Activated T-helper 2 cell treated with anti-CD3 and anti-CD28 coated beads, Interferon-gamma antibody, Interleukin-2, Interleukin-4, amounts not matched to agents 10 μg/mL and 5 μg/mL and 100 μg/mL, durations not matched to agents 14 hours and 24 hours and 36 hours (primary cell): Measurements from ENCODE around the gene P2RY14. TPM values are rescaled to one million over a fixed set of nuclear protein-coding genes. Genes with fewer than 3 reads are reported as not detected.
"Not testable (repeated sequence)": the region's sequence is repeated elsewhere in the genome, so short reads cannot be mapped to it uniquely, and the experiment has no call there.

Experiments used
- DNase-seq: peaks from one replicate; pipeline ENCODE4 v3.0.0; 2021; ENCODE audit warnings: low spot score
- H3K27ac Mint-ChIP-seq: one replicate; pipeline ENCODE4 v1.8.0; 2021; ENCODE audit warnings: mixed read lengths
- H3K27me3 Mint-ChIP-seq: one replicate; pipeline ENCODE4 v1.8.0; 2021; ENCODE audit warnings: low read depth, mixed read lengths
- H3K36me3 Mint-ChIP-seq: one replicate; pipeline ENCODE4 v1.8.0; 2021; ENCODE audit warnings: low read depth, mixed read lengths
- H3K4me1 Mint-ChIP-seq: one replicate; pipeline ENCODE4 v1.8.0; 2021; ENCODE audit warnings: low read depth, mixed read lengths
- H3K4me3 Mint-ChIP-seq: one replicate; pipeline ENCODE4 v1.8.0; 2021; ENCODE audit warnings: low read depth, mild to moderate bottlenecking, moderate library complexity, mixed read lengths
- H3K9me3 Mint-ChIP-seq: one replicate; pipeline ENCODE4 v1.8.0; 2021; ENCODE audit warnings: mixed read lengths
- intact Hi-C: fragments of 100-400 bp; cut with micrococcal nuclease; formaldehyde crosslinking; loops from one replicate; pipeline ENCODE4 v1.15.1; 2023
- total RNA-seq: library from RNA; stranded (reverse); gene quantifications from 2 replicates; pipeline ENCODE4 v1.2.3, GENCODE V29; 2022

P2RY14 gene
- total RNA-seq, 1 donor from 2014 or later, result 0.18 TPM

GRCh38 chr3:151182349-151183079 lies 95.8 kb downstream of the P2RY14 start:
- H3K27ac Mint-ChIP-seq, result peak overlapping the region; percentile 4
- H3K9me3 Mint-ChIP-seq, result no peaks in the 10 kb centered on the region
- H3K27me3 Mint-ChIP-seq, result no peaks in the 10 kb centered on the region
- intact Hi-C loops, result loop anchor here (1.0 kb wide), 1 partner anchor 11 kb away; no protein-coding TSS in a partner anchor
- peaks cover 3% of the 10 kb centered on the region for H3K36me3 Mint-ChIP-seq
- no peak overlapping the region for H3K4me3 Mint-ChIP-seq
- no peak for DNase-seq
- H3K4me1 Mint-ChIP-seq, result peaks cover 41% of the 10 kb centered on the region

DNA sequence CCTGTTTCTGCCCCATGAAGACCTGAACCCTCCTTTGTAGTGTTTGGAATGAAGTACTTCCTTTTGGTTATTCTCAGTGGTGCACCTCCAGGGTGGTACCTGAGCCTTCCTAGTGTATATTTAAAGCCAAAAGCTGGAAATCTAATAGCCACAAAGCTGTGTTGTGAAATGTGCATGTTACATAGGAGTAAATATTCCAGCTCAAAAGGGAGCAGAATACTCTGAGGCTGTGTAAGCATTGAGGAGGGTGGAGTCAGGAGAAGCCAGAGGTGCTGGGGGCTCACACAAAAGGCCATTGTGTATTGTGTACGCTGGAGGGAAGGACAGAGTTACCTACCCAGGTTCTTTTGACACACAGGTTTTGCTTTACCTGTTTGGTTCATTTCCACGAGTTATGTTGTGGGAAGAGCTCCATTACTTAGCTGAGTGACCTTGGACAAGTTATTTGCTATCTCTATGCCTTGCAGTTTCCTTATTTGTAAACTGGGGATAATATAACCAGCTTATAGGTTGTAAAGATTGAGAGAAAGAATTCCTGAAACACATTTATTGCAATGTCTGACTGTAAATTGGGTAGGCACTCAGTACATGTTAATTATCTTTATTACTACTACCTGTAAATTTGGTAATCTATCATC lies 100.0 kb downstream of the P2RY14 start:
- Mint-ChIP-seq H3K9me3 (no peaks in the 10 kb centered on the region), H3K27me3 (no peaks in the 10 kb centered on the region), H3K4me1 (peaks cover 23% of the 10 kb centered on the region), H3K27ac (no peak overlapping the region), H3K4me3 (no peak overlapping the region), H3K36me3 (no peaks in the 10 kb centered on the region)
- DNase-seq, result no peak
- intact Hi-C loops, result no loop called here

- DNase-seq, result no peak
- Mint-ChIP-seq H3K9me3 (no peaks in the 10 kb centered on the region), H3K4me1 (peaks cover 30% of the 10 kb centered on the region), H3K27me3 (no peaks in the 10 kb centered on the region), H3K27ac (no peak overlapping the region), H3K4me3 (no peak overlapping the region), H3K36me3 (no peaks in the 10 kb centered on the region)
- intact Hi-C loops, result no loop called here
Observed at GRCh38 chr3:151175952-151176351, 102.4 kb downstream of the P2RY14 start.

DNA sequence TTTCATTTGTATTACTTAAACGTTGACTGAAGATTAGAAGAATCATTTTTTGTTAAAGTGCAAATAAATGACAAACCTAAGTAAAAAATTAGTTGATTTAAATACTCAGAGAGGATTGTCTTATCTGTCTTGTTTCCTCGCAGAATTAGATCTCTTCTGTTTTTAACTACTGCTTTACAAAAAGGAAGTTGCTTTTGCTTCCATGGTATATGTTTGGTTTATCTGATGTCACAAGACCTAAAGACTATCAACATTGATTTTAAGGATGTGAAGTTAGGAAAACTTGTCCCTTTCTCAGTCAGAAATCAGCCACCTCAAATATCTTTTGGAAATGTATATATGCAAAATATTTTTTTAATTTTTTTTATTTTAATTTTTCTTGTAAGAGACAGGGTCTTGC lies 104.0 kb downstream of the P2RY14 start:
- no peak for DNase-seq
- H3K36me3 Mint-ChIP-seq, result no peaks in the 10 kb centered on the region
- no peak overlapping the region for H3K27ac Mint-ChIP-seq
- H3K4me3 Mint-ChIP-seq, result no peak overlapping the region
- intact Hi-C loops, result no loop called here
- H3K27me3 Mint-ChIP-seq, result no peaks in the 10 kb centered on the region
- peaks cover 41% of the 10 kb centered on the region for H3K4me1 Mint-ChIP-seq
- no peaks in the 10 kb centered on the region for H3K9me3 Mint-ChIP-seq

DNA sequence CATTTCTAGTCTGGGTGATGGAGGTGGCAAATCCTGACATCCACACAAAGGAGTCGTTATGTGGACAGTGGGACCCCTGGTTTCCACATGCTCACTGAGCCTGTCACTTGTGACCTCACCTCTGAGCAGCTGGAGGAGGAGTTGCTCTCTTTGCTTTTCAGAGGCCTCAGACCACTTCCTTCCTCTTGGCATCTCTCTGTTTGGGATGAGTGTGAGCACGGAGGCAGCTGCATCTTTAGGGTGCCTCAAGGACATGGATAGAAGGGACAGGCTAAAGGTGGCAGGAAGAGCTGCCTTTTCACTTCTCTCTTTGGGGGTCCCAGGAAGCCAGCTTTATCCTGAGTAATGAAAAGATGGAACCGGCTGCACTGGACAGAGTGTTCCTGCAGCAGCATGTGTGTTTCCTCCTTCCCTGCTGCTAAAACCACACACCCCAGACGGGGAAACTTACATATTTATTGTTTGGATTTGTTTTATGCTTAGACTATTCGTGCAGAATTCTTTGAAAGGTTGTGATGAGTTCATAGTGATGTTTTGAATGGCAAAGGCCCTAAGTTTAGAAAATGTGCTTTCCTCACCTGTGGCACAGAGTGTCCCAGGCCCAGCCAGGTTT lies 107.1 kb downstream of the P2RY14 start:
- no peaks in the 10 kb centered on the region for H3K36me3 Mint-ChIP-seq
- H3K4me1 Mint-ChIP-seq, result peaks cover 51% of the 10 kb centered on the region
- intact Hi-C loops, result loop anchor here (1.0 kb wide), 2 partner anchors 12 to 28 kb away; no protein-coding TSS in a partner anchor
- no peaks in the 10 kb centered on the region for H3K27me3 Mint-ChIP-seq
- no peaks in the 10 kb centered on the region for H3K9me3 Mint-ChIP-seq
- peak overlapping the region; percentile 74 for H3K27ac Mint-ChIP-seq
- DNase-seq, result peak; percentile 41
- H3K4me3 Mint-ChIP-seq, result peak overlapping the region; percentile 26

- Mint-ChIP-seq H3K4me1 (peaks cover 52% of the 10 kb centered on the region), H3K27ac (peak overlapping the region; percentile 74)
- not testable (repeated sequence) for H3K27me3 Mint-ChIP-seq, H3K4me3 Mint-ChIP-seq, DNase-seq, H3K36me3 Mint-ChIP-seq, H3K9me3 Mint-ChIP-seq
- intact Hi-C loops, result loop anchor here (2.0 to 5.0 kb wide), 3 partner anchors 147 to 727 kb away; partner anchors contain the start of gene GPR87
Observed at GRCh38 chr3:151169948-151170679, 108.2 kb downstream of the P2RY14 start.

GRCh38 chr3:151169262-151169947 lies 108.9 kb downstream of the P2RY14 start:
- no peaks in the 10 kb centered on the region for H3K36me3 Mint-ChIP-seq
- H3K4me3 Mint-ChIP-seq, result no peak overlapping the region
- intact Hi-C loops, result loop anchor here (2.0 to 5.0 kb wide), 3 partner anchors 147 to 728 kb away; partner anchors contain the start of gene GPR87
- no peaks in the 10 kb centered on the region for H3K9me3 Mint-ChIP-seq
- H3K27me3 Mint-ChIP-seq, result no peaks in the 10 kb centered on the region
- peaks cover 51% of the 10 kb centered on the region for H3K4me1 Mint-ChIP-seq
- H3K27ac Mint-ChIP-seq, result peak overlapping the region; percentile 74
- no peak for DNase-seq

DNA sequence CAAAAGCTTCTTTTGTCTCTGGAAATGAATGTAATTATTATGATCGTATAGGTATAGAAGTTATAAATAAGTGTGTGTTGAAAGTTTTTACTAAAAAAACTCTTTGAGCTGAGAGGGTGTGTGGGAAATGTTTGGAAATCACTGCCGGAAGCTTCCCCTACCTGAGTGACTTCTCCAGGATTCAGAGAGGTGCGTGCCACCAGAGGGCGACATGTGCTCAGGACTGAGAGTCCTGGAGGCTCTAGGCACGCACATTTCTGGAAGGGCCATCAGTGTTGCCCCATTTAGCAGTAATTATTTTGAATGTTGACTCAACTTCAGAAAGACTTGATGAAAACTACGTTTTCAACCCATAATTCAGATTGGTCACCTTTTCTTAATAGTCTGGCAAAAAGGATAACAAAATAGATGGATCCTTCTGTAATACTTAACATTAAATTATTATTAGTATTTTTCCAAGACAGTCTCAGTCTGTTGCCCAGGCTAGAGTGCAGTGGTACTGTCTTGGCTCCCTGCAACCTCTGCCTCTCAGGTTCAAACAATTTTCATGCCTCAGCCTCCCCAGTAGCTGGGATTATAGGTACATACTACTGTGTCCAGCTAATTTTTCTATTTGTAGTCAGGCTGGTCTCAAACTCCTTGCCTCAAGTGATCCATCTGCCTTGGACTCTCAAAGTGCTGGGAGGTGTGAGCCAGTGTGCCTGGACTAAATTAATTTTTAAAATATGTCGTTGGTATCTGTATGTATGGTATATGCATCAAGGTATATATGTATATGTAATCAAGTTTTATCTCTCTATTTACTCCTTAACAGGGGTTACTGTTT lies 109.9 kb downstream of the P2RY14 start:
- Mint-ChIP-seq H3K27me3 (no peaks in the 10 kb centered on the region), H3K4me1 (peaks cover 43% of the 10 kb centered on the region), H3K9me3 (no peaks in the 10 kb centered on the region), H3K36me3 (no peaks in the 10 kb centered on the region), H3K4me3 (no peak overlapping the region), H3K27ac (no peak overlapping the region)
- intact Hi-C loops, result loop anchor here (1.0 to 5.0 kb wide), 5 partner anchors 59 to 729 kb away; partner anchors contain the start of gene GPR87
- DNase-seq, result peak; percentile 61

DNA sequence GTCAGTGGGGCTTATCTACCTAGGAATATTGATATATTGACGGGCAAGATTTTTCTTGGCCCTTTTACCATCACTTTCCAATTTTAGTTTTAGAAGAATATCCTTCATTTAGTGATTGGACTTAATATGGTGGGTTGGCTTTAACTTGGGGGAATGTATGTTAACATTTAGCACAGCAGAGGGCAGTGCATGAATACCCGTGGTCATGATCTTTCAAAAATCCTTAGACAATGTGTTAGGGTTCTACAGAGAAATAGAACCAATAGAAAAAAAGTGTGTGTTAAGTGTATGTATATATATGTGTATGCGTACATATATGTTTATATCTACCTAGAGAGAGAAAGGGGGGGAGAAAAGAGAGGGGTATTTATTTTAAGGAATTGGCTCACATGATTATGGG lies 112.2 kb downstream of the P2RY14 start:
- Mint-ChIP-seq H3K4me3 (no peak overlapping the region), H3K36me3 (no peaks in the 10 kb centered on the region), H3K27me3 (no peaks in the 10 kb centered on the region), H3K4me1 (peaks cover 26% of the 10 kb centered on the region), H3K9me3 (no peaks in the 10 kb centered on the region), H3K27ac (no peak overlapping the region)
- DNase-seq, result no peak
- intact Hi-C loops, result loop anchor here (5.0 kb wide), 2 partner anchors 671 to 731 kb away; no protein-coding TSS in a partner anchor

DNA sequence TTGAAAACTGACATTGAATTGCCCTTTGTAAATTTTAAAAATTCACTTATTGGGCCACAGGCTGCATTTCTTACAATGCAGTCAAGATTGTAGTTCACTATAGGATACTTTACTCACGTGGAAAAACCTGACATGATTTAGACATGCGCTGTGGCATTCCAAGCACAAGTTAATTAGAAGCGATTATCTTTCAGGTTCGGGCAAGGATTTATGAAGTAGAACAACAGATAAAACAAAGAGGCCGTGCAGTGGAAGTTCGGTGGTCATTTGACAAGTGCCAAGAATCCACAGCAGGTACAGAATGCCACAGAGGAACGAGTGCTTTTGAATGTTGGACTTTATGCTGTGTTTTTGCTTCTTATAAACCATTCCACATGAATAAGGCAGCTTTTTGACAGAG lies 113.1 kb downstream of the P2RY14 start:
- DNase-seq, result no peak
- no peak overlapping the region for H3K4me3 Mint-ChIP-seq
- H3K36me3 Mint-ChIP-seq, result no peaks in the 10 kb centered on the region
- intact Hi-C loops, result loop anchor here (5.0 kb wide), 2 partner anchors 672 to 732 kb away; no protein-coding TSS in a partner anchor
- H3K27me3 Mint-ChIP-seq, result no peaks in the 10 kb centered on the region
- no peaks in the 10 kb centered on the region for H3K9me3 Mint-ChIP-seq
- peaks cover 16% of the 10 kb centered on the region for H3K4me1 Mint-ChIP-seq
- H3K27ac Mint-ChIP-seq, result no peak overlapping the region
